Measurements from ENCODE around the gene DISC1. TPM values are rescaled to one million over a fixed set of nuclear protein-coding genes. Genes with fewer than 3 reads are reported as not detected.

Gene DISC1
- total RNA-seq, 2 donors from 2014 or later, result 6.7 to 9.3 TPM

DNA sequence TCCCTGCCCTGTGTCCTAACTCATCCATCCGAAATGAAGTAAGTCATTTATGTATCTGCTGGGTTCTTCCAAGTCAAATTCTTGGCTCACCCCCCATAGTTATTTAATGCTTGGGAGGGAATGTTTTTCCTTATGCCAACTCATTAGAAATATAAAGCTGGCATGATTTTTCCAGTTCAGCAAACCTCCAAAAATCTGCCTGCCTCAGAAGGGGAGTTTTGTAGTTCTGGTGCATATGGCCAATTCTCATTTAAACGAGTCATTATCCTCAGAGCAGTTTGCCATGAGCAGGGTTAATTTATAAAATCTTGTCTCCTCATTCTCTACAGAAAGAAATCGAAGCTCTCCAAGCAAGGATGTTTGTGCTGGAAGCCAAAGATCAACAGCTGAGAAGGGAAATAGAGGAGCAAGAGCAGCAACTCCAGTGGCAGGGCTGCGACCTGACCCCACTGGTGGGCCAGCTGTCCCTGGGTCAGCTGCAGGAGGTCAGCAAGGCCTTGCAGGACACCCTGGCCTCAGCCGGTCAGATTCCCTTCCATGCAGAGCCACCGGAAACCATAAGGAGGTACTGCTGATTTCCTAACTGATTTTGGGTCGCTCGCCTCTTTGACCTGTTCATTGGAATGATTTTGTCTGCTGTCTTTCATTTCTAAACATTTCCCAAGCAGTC lies 144.1 kb downstream of the DISC1 start:
- TF ChIP-seq, protein P1, sequence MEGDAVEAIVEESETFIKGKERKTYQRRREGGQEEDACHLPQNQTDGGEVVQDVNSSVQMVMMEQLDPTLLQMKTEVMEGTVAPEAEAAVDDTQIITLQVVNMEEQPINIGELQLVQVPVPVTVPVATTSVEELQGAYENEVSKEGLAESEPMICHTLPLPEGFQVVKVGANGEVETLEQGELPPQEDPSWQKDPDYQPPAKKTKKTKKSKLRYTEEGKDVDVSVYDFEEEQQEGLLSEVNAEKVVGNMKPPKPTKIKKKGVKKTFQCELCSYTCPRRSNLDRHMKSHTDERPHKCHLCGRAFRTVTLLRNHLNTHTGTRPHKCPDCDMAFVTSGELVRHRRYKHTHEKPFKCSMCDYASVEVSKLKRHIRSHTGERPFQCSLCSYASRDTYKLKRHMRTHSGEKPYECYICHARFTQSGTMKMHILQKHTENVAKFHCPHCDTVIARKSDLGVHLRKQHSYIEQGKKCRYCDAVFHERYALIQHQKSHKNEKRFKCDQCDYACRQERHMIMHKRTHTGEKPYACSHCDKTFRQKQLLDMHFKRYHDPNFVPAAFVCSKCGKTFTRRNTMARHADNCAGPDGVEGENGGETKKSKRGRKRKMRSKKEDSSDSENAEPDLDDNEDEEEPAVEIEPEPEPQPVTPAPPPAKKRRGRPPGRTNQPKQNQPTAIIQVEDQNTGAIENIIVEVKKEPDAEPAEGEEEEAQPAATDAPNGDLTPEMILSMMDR (IDR thresholded peaks at IDR 0.05), result no peak
- TF ChIP-seq POLR2AphosphoS5 (IDR thresholded peaks at IDR 0.05) (no peak), POLR2A (IDR thresholded peaks at IDR 0.05) (no peak)
- intact Hi-C loops (cut with DNase I), result no loop called here
- no peak for DNase-seq (ENCODE audit: low spot score)
- no peak overlapping the region for H3K4me3 ChIP-seq
- H3K27ac ChIP-seq, result no peak overlapping the region
- no peaks in the 10 kb centered on the region for H3K27me3 ChIP-seq (replicated peaks; ENCODE audit: insufficient read depth)
- H3K4me1 ChIP-seq (replicated peaks), result no peaks in the 10 kb centered on the region
- H3K9me3 ChIP-seq, result no peaks in the 10 kb centered on the region
- H3K36me3 ChIP-seq, result no peaks in the 10 kb centered on the region
- WGBS, result 81% methylated on average over 8 of the region's 8 CpGs

DNA sequence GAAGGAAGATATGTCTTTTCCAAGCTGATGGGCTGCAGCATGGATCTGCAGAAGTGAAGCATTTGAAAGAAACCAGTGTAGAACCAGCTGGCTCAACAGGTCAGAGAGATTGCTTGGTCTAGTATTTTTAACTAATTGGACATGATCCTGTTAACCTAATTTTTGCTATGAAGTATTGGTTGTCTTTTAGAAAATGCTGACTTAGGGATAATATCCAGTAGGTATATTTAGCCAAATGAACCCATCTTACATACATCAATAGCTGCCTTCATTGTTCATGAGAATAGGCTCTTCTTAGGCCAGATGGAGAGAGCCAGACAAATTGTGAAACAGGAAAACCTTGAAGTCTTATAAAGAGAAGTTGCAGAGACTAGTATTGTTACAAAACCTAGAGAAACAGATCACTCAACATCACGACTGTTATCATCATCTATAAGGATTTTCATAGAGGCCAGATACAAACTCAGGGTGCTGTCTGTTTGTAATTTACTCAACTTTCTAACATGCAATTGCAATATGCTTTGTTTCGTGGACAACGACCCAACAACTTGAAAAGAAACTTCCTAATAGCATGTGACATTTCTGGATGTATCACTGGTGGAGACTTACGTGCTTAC lies 148.2 kb downstream of the DISC1 start:
- H3K4me1 ChIP-seq (replicated peaks), result no peaks in the 10 kb centered on the region
- intact Hi-C loops (cut with DNase I), result no loop called here
- 79% methylated on average over 4 of the region's 4 CpGs for WGBS

DNA sequence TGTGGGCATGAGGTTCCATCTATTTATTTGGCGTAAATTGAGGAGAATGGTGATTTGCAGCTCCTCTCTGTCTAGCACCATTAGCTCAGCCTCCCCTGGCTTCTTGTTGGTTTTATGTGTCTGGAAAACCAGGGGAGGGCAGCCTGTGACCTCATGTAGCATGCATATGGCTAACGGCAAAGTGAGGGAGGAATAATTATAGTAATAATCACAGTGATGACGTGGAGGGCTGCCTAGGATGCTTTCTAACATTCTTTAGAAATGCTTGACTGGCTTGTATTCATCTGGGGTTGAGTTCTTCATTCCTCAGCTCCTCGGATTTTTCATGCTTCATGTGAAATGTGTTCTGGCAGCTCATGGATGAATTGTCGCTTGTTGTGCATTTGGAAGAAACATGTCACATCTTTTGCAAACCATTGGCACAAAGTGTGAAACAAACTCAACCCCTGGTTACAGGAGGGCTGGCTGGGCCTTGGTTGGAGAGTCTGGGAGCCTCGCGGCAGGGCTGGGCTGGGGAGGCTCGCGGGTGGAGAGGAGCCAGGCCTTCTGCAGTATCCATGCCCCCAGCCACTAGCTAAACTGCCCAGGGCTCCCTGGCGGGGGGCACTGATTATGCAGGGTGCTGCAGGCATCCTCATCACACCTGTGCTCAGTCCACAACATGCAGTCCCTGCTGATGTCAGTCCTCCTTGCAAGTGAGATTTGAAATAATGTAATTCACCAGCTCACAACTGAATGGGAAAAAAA lies 149.6 kb downstream of the DISC1 start:
- intact Hi-C loops (cut with DNase I), result no loop called here
- Histone ChIP-seq H3K27ac (no peak overlapping the region), H3K27me3 (replicated peaks; ENCODE audit: insufficient read depth) (no peaks in the 10 kb centered on the region), H3K9me3 (no peaks in the 10 kb centered on the region), H3K36me3 (no peaks in the 10 kb centered on the region), H3K4me1 (replicated peaks) (no peaks in the 10 kb centered on the region), H3K4me3 (no peak overlapping the region)
- 80% methylated on average over 10 of the region's 10 CpGs for WGBS
- TF ChIP-seq POLR2AphosphoS5 (IDR thresholded peaks at IDR 0.05) (no peak), POLR2A (IDR thresholded peaks at IDR 0.05) (no peak)
- TF ChIP-seq, protein P1 (IDR thresholded peaks at IDR 0.05), result no peak
- DNase-seq (ENCODE audit: low spot score), result no peak

More for the DNA sequence above, 148.2 kb downstream of the DISC1 start:
- H3K9me3 ChIP-seq, result no peaks in the 10 kb centered on the region
- no peaks in the 10 kb centered on the region for H3K36me3 ChIP-seq
- H3K27ac ChIP-seq, result no peak overlapping the region
- DNase-seq (ENCODE audit: low spot score), result no peak
- no peak overlapping the region for H3K4me3 ChIP-seq
- TF ChIP-seq POLR2A (IDR thresholded peaks at IDR 0.05) (no peak), POLR2AphosphoS5 (IDR thresholded peaks at IDR 0.05) (no peak)
- TF ChIP-seq, protein P1 (IDR thresholded peaks at IDR 0.05), result no peak
- no peaks in the 10 kb centered on the region for H3K27me3 ChIP-seq (replicated peaks; ENCODE audit: insufficient read depth)

DNA sequence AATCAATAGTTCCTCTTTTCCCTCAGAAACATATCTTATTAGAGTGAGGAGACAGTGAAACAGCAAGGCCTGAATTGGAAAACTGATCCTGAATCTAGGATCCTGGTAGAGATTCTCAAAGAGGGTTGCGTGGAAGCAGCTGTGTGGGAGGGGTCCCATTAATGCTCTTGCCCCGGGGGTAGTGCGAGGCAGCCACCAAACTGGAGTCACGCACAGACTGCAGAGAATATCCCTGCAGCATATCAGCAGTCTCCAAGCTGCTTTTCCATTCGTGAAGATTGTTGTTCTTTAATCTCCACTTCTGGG lies 150.1 kb downstream of the DISC1 start:
- intact Hi-C loops (cut with DNase I), result no loop called here
- 74% methylated on average over 5 of the region's 5 CpGs for WGBS
- H3K9me3 ChIP-seq, result no peaks in the 10 kb centered on the region
- TF ChIP-seq POLR2AphosphoS5 (IDR thresholded peaks at IDR 0.05), result no peak
- TF ChIP-seq POLR2A (IDR thresholded peaks at IDR 0.05), result no peak
- TF ChIP-seq, protein P1 (IDR thresholded peaks at IDR 0.05), result no peak
- no peaks in the 10 kb centered on the region for H3K27me3 ChIP-seq (replicated peaks; ENCODE audit: insufficient read depth)
- no peaks in the 10 kb centered on the region for H3K4me1 ChIP-seq (replicated peaks)
- no peak overlapping the region for H3K4me3 ChIP-seq
- H3K27ac ChIP-seq, result no peak overlapping the region
- H3K36me3 ChIP-seq, result no peaks in the 10 kb centered on the region
- DNase-seq (ENCODE audit: low spot score), result no peak
